ENCODE data around the gene GIMAP8. TPM values are rescaled to one million over a fixed set of nuclear protein-coding genes. Genes with fewer than 3 reads are reported as not detected.

GIMAP8 gene
- total RNA-seq, 4 donors from 2014 or later, result 7.5 to 34.5 (median 20.0) TPM

DNA sequence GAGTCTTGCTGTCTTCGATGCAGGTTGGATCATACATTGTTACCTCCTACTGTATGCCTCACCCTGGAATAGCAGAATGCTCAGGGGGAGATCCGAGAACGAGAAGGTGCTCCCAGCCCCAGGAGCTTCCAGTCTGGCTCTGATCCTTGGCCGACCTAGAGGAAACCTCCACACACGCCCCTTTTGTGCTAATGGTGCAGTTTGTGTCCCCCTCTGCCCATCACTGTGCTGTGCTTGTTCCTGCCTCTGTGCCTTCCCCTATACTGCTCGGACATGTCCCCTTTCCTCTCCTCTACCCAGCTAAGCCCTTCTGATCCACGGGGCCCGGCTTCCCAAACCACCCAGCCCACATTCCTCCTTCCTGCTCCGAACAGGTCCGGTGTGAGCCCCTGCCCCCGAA lies 38.8 kb upstream of the GIMAP8 start:
- Histone ChIP-seq H3K4me3 (replicated peaks in 1 of 3) (no peak overlapping the region), H3K36me3 (no peaks in the 10 kb centered on the region), H3K27me3 (no peaks in the 10 kb centered on the region), H3K4me1 (peaks cover 52 to 66% of the 10 kb centered on the region in 2 donors), H3K9me3 (no peaks in the 10 kb centered on the region), H3K27ac (peak overlapping the region; percentile 75 to 87 (median 86))
- no peak for TF ChIP-seq POLR2A (IDR thresholded peaks at IDR 0.05)
- TF ChIP-seq, protein P1, sequence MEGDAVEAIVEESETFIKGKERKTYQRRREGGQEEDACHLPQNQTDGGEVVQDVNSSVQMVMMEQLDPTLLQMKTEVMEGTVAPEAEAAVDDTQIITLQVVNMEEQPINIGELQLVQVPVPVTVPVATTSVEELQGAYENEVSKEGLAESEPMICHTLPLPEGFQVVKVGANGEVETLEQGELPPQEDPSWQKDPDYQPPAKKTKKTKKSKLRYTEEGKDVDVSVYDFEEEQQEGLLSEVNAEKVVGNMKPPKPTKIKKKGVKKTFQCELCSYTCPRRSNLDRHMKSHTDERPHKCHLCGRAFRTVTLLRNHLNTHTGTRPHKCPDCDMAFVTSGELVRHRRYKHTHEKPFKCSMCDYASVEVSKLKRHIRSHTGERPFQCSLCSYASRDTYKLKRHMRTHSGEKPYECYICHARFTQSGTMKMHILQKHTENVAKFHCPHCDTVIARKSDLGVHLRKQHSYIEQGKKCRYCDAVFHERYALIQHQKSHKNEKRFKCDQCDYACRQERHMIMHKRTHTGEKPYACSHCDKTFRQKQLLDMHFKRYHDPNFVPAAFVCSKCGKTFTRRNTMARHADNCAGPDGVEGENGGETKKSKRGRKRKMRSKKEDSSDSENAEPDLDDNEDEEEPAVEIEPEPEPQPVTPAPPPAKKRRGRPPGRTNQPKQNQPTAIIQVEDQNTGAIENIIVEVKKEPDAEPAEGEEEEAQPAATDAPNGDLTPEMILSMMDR (IDR thresholded peaks at IDR 0.05), result no peak
- intact Hi-C loops (cut with DNase I), result no loop called here
- WGBS, 2 donors, result 85 to 89% methylated on average over 10 to 11 of the region's 11 CpGs
- no peak for DNase-seq

DNA sequence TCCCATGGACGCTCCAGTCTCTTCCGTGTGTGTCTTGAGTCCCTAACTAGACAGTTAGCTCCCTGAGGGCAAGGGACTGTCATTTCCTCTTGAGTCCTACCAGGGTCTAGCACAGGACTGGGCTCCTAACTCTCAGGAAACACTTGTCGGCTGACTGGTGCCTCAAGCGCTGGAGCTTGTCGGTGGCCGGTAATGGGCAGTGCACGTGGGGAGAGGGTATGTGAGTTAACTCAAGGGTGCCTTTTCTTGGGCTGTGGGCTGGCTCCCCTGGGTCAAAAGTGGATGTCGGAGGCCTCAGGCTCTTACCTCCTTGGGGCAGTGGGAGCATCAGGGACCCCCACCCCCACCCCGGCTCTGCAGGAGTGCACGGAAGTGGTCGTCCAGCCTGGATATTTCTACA lies 38.4 kb upstream of the GIMAP8 start:
- TF ChIP-seq, protein P1 (IDR thresholded peaks at IDR 0.05), result no peak
- no peak for TF ChIP-seq POLR2A (IDR thresholded peaks at IDR 0.05)
- Histone ChIP-seq H3K4me1 (peaks cover 48 to 62% of the 10 kb centered on the region in 2 donors), H3K36me3 (no peaks in the 10 kb centered on the region), H3K27ac (peak overlapping the region; percentile 75 to 87 (median 86)), H3K4me3 (replicated peaks in 1 of 3) (no peak overlapping the region), H3K9me3 (no peaks in the 10 kb centered on the region), H3K27me3 (no peaks in the 10 kb centered on the region)
- whole genome bisulfite sequencing, 2 donors, result 84 to 98% methylated on average over 6 to 11 of the region's 11 CpGs
- intact Hi-C loops (cut with DNase I), result no loop called here
- no peak for DNase-seq

DNA sequence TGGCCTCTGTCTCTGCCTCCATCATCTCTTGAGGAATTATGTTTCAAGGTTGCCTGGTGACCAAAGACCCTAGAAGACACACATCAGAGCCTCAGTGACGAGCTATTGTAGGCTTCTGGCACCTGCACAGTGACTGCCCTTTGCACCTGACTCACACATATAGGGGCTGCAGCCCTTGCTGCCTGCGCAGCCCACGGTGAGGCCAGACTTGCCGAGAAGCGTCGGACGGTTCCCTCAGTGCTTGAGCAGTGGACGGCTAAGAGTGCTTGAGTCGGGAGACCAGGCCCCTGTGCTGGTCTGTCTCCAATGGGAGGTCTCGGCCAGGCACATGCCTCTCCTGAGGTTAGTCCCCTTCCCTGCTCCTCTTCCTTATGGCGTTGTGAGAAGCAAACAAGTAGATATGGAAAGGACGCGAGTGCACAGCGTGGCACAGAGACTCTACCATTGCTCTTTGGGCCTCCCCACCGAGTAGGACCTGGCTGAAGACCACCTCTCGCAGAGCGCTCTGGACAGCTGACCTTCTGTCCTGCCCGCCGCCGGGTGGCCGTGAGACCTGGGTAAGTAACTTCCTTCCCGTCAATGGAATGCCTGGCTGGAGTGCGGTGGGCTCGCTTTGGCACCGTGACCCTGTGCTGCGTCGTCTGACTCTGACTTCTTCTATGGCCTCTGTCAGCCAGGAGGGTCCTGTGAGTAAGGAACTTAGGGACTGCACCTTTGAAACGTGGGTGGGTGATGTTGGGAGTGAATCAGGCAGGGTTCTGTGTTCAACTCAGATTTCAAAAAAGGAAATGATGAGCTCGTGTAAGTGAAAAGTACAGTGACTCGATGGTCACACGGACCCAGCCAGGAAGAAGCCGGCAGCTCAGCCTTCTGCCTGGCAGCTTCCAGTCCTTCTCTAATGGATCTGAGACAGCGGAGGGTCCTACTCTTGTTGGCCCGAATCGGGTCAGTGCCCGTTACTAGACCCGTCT lies 37.6 kb upstream of the GIMAP8 start:
- DNase-seq, result no peak
- no peaks in the 10 kb centered on the region for H3K27me3 ChIP-seq
- H3K9me3 ChIP-seq, result no peaks in the 10 kb centered on the region
- H3K27ac ChIP-seq, result peak overlapping the region in 1 of 3 donors; percentile 86
- H3K4me3 ChIP-seq (replicated peaks in 1 of 3), result no peak overlapping the region
- TF ChIP-seq, protein P1 (IDR thresholded peaks at IDR 0.05), result no peak
- TF ChIP-seq POLR2A (IDR thresholded peaks at IDR 0.05), result no peak
- intact Hi-C loops (cut with DNase I), result no loop called here
- peaks cover 44 to 54% of the 10 kb centered on the region in 2 donors for H3K4me1 ChIP-seq
- no peaks in the 10 kb centered on the region for H3K36me3 ChIP-seq
- 81 to 83% methylated on average over 34 to 36 of the region's 37 CpGs for WGBS, 2 donors

DNA sequence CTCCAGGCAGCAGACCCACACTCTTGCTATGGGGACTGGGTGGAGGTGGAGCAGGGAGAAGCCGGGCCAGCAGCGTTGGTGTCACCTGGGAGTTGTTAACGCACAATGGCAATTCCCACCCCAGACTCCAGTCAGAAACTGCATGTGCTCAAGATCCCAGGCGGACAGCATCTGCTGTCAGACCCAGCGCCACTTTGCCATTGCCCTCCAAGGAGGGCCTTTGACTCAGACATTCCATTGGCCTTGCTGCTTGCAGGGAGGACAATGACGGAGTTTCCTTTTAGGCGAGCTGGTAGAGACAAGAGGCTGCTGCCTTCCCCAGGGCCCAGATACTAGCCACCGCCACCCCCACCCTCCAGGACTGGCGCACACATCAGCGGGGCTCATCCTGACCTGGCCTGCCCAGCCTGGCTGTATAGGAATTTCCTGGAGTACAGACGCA lies 36.8 kb upstream of the GIMAP8 start:
- H3K4me3 ChIP-seq (replicated peaks in 1 of 3), result no peak overlapping the region
- DNase-seq, result no peak
- no peaks in the 10 kb centered on the region for H3K36me3 ChIP-seq
- TF ChIP-seq, protein P1 (IDR thresholded peaks at IDR 0.05), result no peak
- no peak for TF ChIP-seq POLR2A (IDR thresholded peaks at IDR 0.05)
- intact Hi-C loops (cut with DNase I), result no loop called here
- no peaks in the 10 kb centered on the region for H3K9me3 ChIP-seq
- H3K4me1 ChIP-seq, result peaks cover 39 to 46% of the 10 kb centered on the region in 2 donors
- H3K27ac ChIP-seq, result no peak overlapping the region
- H3K27me3 ChIP-seq, result no peaks in the 10 kb centered on the region
- 91 to 98% methylated on average over 11 of the region's 11 CpGs for WGBS, 2 donors
